Measurements from ENCODE around the gene PLCB1.

The PLCB1 gene

DNA sequence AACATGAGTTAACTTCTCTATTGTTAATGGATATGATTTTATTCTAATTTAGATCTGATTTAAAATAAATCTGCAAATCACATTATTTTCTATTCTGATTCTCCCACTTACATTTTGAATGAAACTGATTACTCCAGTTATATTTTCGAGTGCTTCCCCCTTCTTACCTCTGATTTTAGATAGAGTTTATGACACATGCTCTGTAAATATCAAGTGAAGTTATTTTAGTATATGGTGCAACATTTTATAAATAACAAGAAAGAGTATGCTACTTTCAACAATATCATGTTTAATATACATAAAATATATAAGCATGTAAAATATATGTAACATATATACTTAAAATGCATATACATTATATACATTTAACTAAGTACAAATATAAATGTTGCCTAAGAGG is 38.9 kb downstream of the PLCB1 start:
- H3K36me3 ChIP-seq, result peaks cover 7% of the 10 kb centered on the region
- no peak overlapping the region for H3K27ac ChIP-seq
- H3K27me3 ChIP-seq, result no peaks in the 10 kb centered on the region
- no peak overlapping the region for H3K4me2 ChIP-seq
- H3K4me1 ChIP-seq, result no peaks in the 10 kb centered on the region
- H3K9me3 ChIP-seq, result no peaks in the 10 kb centered on the region
- no peaks in the 10 kb centered on the region for H4K20me1 ChIP-seq
- H3K9ac ChIP-seq, result no peak overlapping the region
- H3K4me3 ChIP-seq, result no peak overlapping the region
- TF ChIP-seq Cebpa-rat (IDR thresholded peaks at IDR 0.05), result no peak

- H3K27ac ChIP-seq, result no peak overlapping the region
- no peaks in the 10 kb centered on the region for H4K20me1 ChIP-seq
- no peak overlapping the region for H3K4me3 ChIP-seq
- no peaks in the 10 kb centered on the region for H3K4me1 ChIP-seq
- peaks cover 7% of the 10 kb centered on the region for H3K36me3 ChIP-seq
- no peak for TF ChIP-seq Cebpa-rat (IDR thresholded peaks at IDR 0.05)
- no peaks in the 10 kb centered on the region for H3K27me3 ChIP-seq
- H3K4me2 ChIP-seq, result no peak overlapping the region
- H3K9ac ChIP-seq, result no peak overlapping the region
- no peaks in the 10 kb centered on the region for H3K9me3 ChIP-seq
These were observed 40.1 kb downstream of the PLCB1 start for GRCh38 chr20:8172191-8172590.

DNA sequence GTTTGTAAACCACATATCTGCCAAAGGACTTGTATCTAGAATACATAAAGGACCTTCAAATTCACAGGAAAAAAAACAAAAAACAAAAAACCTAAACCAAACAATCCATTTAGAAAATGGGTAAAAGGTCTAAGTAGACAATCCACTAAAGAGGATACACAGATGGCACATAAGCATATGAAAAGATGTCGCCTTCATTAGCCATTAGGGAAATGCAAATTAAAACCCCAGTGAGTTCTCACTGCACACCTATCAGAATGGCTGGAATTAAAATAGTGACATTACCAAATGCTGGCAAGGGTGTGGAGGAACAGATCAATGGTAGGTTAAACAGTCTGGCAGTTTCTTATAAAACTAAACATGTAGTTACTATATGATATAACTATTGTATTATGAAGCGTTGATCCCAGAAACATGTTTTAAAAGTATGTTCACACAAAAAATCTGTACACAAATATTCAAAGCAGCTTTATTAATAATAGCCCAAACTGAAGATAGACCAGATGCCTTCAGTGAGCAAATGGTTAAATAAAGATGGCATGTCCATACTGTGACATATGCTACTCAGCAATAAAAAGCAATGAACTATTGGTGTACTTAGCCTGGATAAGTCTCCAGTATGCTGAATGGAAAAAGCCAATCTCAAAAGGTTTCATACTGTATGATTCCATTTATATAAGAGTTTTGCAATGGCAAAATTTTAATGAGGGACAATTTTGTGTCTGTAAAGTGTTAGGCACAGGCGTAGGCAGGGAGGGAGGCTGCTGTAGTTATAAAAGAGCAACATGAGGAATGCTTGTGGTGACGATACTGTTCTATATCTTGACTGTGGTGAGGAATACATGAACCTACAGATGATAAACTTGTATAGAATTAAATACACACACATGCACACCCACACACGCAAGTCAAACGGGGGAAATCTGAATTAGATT is 43.9 kb downstream of the PLCB1 start:
- Histone ChIP-seq H3K4me2 (no peak overlapping the region), H4K20me1 (no peaks in the 10 kb centered on the region), H3K9ac (no peak overlapping the region), H3K4me3 (no peak overlapping the region), H3K27ac (no peak overlapping the region), H3K4me1 (no peaks in the 10 kb centered on the region), H3K9me3 (peaks cover 6% of the 10 kb centered on the region; the same call in 1 of the 2 replicates), H3K36me3 (peaks cover 7% of the 10 kb centered on the region), H3K27me3 (no peaks in the 10 kb centered on the region)
- TF ChIP-seq Cebpa-rat (IDR thresholded peaks at IDR 0.05), result no peak

- Histone ChIP-seq H3K4me2 (no peak overlapping the region), H3K27ac (no peak overlapping the region), H4K20me1 (peaks cover 26% of the 10 kb centered on the region), H3K9me3 (peaks cover 6% of the 10 kb centered on the region; the same call in 1 of the 2 replicates), H3K36me3 (no peaks in the 10 kb centered on the region), H3K9ac (no peak overlapping the region), H3K4me1 (peaks cover 14% of the 10 kb centered on the region), H3K4me3 (no peak overlapping the region), H3K27me3 (no peaks in the 10 kb centered on the region)
- TF ChIP-seq Cebpa-rat (IDR thresholded peaks at IDR 0.05), result no peak
These were observed 51.5 kb downstream of the PLCB1 start for GRCh38 chr20:8183526-8183925.

- Histone ChIP-seq H3K9ac (no peak overlapping the region), H3K4me3 (no peak overlapping the region), H3K36me3 (no peaks in the 10 kb centered on the region), H3K4me1 (peaks cover 14% of the 10 kb centered on the region), H4K20me1 (peaks cover 26% of the 10 kb centered on the region), H3K9me3 (peaks cover 6% of the 10 kb centered on the region; the same call in 1 of the 2 replicates), H3K4me2 (peak overlapping the region; percentile 24), H3K27ac (no peak overlapping the region), H3K27me3 (no peaks in the 10 kb centered on the region)
- no peak for TF ChIP-seq Cebpa-rat (IDR thresholded peaks at IDR 0.05)
These were observed 55.7 kb downstream of the PLCB1 start for GRCh38 chr20:8187740-8188139.

DNA sequence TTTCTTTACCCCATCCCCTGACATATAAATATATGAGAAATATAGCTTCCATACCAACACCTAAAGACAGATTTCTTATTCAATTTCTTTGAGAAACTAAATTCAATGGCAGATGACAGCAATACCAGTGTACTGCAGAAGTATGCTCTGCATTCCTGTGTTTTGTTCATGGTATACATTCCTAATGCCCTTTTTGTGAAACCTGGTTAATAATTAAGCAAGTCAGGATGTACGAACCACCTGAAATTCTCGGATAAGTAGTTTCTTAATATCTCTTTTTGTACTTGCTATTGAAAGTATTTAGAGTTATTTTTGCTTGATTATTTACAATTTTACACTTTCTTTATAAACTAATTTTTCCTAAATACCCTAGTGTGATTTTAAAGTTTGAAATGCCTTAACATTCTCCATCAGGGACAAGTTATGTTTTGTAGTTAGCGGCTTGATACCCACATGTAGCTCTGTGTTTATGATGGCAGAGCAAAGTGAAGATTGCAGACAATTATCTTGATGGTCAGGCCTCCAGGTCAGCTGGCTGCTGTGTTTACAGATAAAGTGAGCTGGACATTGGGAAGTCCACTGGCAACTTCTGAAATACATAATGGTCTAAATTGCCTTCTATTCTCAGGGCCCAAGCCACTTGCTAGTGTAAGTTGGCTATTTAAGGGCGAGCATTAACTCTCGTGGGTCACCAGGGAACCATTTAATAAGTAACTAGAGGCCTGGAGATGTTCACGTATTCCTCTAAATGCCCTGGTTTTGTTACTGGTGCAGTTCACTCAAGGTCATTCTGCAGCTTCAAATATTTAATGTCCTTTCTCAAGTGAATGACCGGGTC is 58.2 kb downstream of the PLCB1 start:
- Histone ChIP-seq H3K4me3 (no peak overlapping the region), H4K20me1 (peaks cover 26% of the 10 kb centered on the region), H3K9me3 (peaks cover 30% of the 10 kb centered on the region), H3K36me3 (peaks cover 7% of the 10 kb centered on the region; the same call in 1 of the 2 replicates), H3K27me3 (no peaks in the 10 kb centered on the region), H3K4me2 (no peak overlapping the region), H3K4me1 (peaks cover 14% of the 10 kb centered on the region), H3K9ac (no peak overlapping the region), H3K27ac (no peak overlapping the region)
- no peak for TF ChIP-seq Cebpa-rat (IDR thresholded peaks at IDR 0.05)

- Histone ChIP-seq H3K4me2 (no peak overlapping the region), H3K36me3 (peaks cover 15% of the 10 kb centered on the region), H3K4me3 (no peak overlapping the region), H3K9ac (no peak overlapping the region), H3K27me3 (no peaks in the 10 kb centered on the region), H3K4me1 (no peaks in the 10 kb centered on the region), H3K27ac (no peak overlapping the region), H3K9me3 (peaks cover 44% of the 10 kb centered on the region), H4K20me1 (no peaks in the 10 kb centered on the region)
- no peak for TF ChIP-seq Cebpa-rat (IDR thresholded peaks at IDR 0.05)
These were observed 62.7 kb downstream of the PLCB1 start for GRCh38 chr20:8194721-8195120.

DNA sequence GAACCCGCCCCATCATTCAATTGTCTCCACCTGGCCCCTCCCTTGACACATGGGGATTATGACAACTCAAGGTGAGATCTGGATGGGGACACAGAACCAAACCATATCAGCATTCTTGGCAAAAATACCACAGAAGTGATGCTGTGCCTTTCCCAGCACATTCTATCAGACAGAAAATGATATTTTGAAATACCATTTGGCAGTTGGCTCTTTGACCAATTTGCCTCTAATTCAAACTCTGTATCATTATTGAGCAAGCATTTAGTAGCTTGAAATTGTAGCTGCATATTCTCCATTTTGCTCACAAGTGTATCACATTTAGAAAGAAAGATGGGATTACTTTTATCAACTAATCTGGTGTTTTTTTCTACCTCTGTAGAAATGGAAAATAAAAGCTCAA is 64.0 kb downstream of the PLCB1 start:
- no peaks in the 10 kb centered on the region for H3K4me1 ChIP-seq
- H3K9ac ChIP-seq, result no peak overlapping the region
- no peak overlapping the region for H3K27ac ChIP-seq
- peaks cover 15% of the 10 kb centered on the region for H3K36me3 ChIP-seq
- TF ChIP-seq Cebpa-rat (IDR thresholded peaks at IDR 0.05), result no peak
- peaks cover 44% of the 10 kb centered on the region for H3K9me3 ChIP-seq
- no peaks in the 10 kb centered on the region for H3K27me3 ChIP-seq
- H4K20me1 ChIP-seq, result no peaks in the 10 kb centered on the region
- H3K4me2 ChIP-seq, result no peak overlapping the region
- no peak overlapping the region for H3K4me3 ChIP-seq

DNA sequence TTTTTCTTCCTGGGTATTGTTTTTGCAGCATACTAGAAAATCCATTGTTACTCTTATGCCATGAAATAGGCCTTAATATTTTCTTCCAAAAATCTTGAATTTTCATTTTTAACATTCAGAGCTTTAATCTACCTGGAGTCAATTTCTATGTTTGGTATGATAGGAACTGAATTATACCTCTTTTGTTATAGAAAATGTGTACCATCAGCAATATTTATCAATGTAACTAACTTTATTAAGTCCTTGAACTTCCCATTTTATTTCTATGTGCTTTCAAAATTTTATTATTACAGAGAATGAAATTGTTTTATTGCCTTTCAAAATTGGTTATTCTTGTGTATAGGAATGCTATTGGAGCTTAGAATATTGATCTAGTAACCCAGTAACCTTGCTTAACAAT is 68.2 kb downstream of the PLCB1 start:
- H3K9me3 ChIP-seq, result peaks cover 15% of the 10 kb centered on the region
- H3K4me1 ChIP-seq, result no peaks in the 10 kb centered on the region
- H3K4me3 ChIP-seq, result no peak overlapping the region
- H3K27me3 ChIP-seq, result no peaks in the 10 kb centered on the region
- no peak overlapping the region for H3K9ac ChIP-seq
- no peaks in the 10 kb centered on the region for H4K20me1 ChIP-seq
- no peak for TF ChIP-seq Cebpa-rat (IDR thresholded peaks at IDR 0.05)
- no peak overlapping the region for H3K27ac ChIP-seq
- peaks cover 8% of the 10 kb centered on the region; the same call in 1 of the 2 replicates for H3K36me3 ChIP-seq
- H3K4me2 ChIP-seq, result no peak overlapping the region

- H3K36me3 ChIP-seq, result no peaks in the 10 kb centered on the region
- no peak overlapping the region for H3K9ac ChIP-seq
- TF ChIP-seq Cebpa-rat (IDR thresholded peaks at IDR 0.05), result no peak
These were observed 71.3 kb downstream of the PLCB1 start for GRCh38 chr20:8203366-8203765.

More at GRCh38 chr20:8203366-8203765, 71.3 kb downstream of the PLCB1 start:
- H3K4me1 ChIP-seq, result peaks cover 13% of the 10 kb centered on the region
- no peaks in the 10 kb centered on the region for H3K27me3 ChIP-seq
- H3K9me3 ChIP-seq, result no peaks in the 10 kb centered on the region
- no peak overlapping the region for H3K27ac ChIP-seq
- H4K20me1 ChIP-seq, result no peaks in the 10 kb centered on the region
- no peak overlapping the region for H3K4me3 ChIP-seq
- H3K4me2 ChIP-seq, result no peak overlapping the region
